Endothelial cell of umbilical vein (primary cell): Measurements from ENCODE around the gene MALRD1. TPM values are rescaled to one million over a fixed set of nuclear protein-coding genes. Genes with fewer than 3 reads are reported as not detected.

Experiments
- BruUV-seq: library from RNA; stranded (reverse); fragments of 400-500 nt; replicated peaks from 2 replicates; lab custom pipeline; 2021; lab: Mats Ljungman, UMichigan
- CTCF ChIA-PET: fragments of 300-600, 350-600 bp; sonication (Branson Sonifier 250); formaldehyde crosslinking; loops from one replicate; lab custom pipeline; 2021; ENCODE audit warnings: antibody characterized with exemption, inconsistent platforms; lab: Charles Lee
- POLR2A ChIA-PET: fragments of 300-600, 350-600 bp; sonication (Branson Sonifier 250); formaldehyde crosslinking; loops from one replicate; lab custom pipeline; 2021; ENCODE audit warnings: antibody characterized with exemption, inconsistent platforms; lab: Charles Lee
- DNase-seq: peaks from one replicate; pipeline ENCODE4 v3.0.0-alpha.2; 2011; ENCODE audit warnings: low read depth, low spot score
- FAIRE-seq: peaks from 2 replicates; lab custom pipeline; 2011; peaks lifted over from hg19 to GRCh38; lab: Jason Lieb, UNC
- H2AFZ ChIP-seq: 2 replicates; pipeline ENCODE4 v1.6.0; 2012; ENCODE audit warnings: low read depth, low read length, control low read depth, inconsistent platforms
- H3K27ac ChIP-seq: 2 replicates; pipeline ENCODE4 v1.5.1; 2011; ENCODE audit warnings: low read depth, mild to moderate bottlenecking, control low read depth, low read length, moderate library complexity; ENCODE audit not compliant: insufficient read depth
- H3K27me3 ChIP-seq, 2 experiments: 2 replicates each; pipeline versions ENCODE4 v1.6.0 to v1.6.1; 2011; ENCODE audit warnings: low read length in 2 of 2, mixed read lengths in 1 of 2; ENCODE audit not compliant: control insufficient read depth in 2 of 2, insufficient read depth in 2 of 2
- H3K36me3 ChIP-seq, 2 experiments: 2 replicates in 1 of 2; 3 replicates in 1 of 2; pipeline ENCODE4 v1.5.1; 2011; ENCODE audit warnings: low read length in 2 of 2, mild to moderate bottlenecking in 1 of 2, moderate library complexity in 1 of 2; ENCODE audit not compliant: control insufficient read depth in 2 of 2, insufficient read depth in 2 of 2; ENCODE audit errors: extremely low read depth in 1 of 2
- H3K4me1 ChIP-seq: 3 replicates; pipeline ENCODE4 v1.5.1; 2011; ENCODE audit warnings: mild to moderate bottlenecking, low read length; ENCODE audit not compliant: control insufficient read depth, insufficient read depth; ENCODE audit errors: extremely low read depth
- H3K4me2 ChIP-seq: 2 replicates; pipeline ENCODE4 v1.6.1; 2011; ENCODE audit warnings: low read length, control low read depth, mixed read lengths; ENCODE audit not compliant: insufficient read depth
- H3K4me3 ChIP-seq, 3 experiments: fragments of 200-600 bp in 1 of 3; sonication (generic), shearing (Covaris generic) in 1 of 3; replicated peaks in 1 of 3; 2 replicates each; pipeline ENCODE4 v1.5.1; 2011 to 2016; ENCODE audit warnings: control low read depth in 3 of 3, low read length in 3 of 3, mild to moderate bottlenecking in 2 of 3, inconsistent platforms in 1 of 3, low read depth in 1 of 3, moderate library complexity in 1 of 3; ENCODE audit not compliant: insufficient read depth in 1 of 3
- H3K79me2 ChIP-seq: 2 replicates; pipeline ENCODE4 v1.6.0; 2012; ENCODE audit warnings: low read length, inconsistent platforms; ENCODE audit not compliant: control insufficient read depth, insufficient read depth
- H3K9ac ChIP-seq: replicated peaks from 2 replicates; pipeline ENCODE3; 2011; ENCODE audit warnings: low read length, control low read depth; ENCODE audit not compliant: insufficient read depth; ENCODE audit errors: extremely low read depth
- H3K9me1 ChIP-seq: replicated peaks from 3 replicates; pipeline ENCODE4 v1.6.0; 2011; ENCODE audit warnings: mild to moderate bottlenecking, low read length; ENCODE audit not compliant: control insufficient read depth, insufficient read depth; ENCODE audit errors: extremely low read depth
- H3K9me3 ChIP-seq: replicated peaks from 2 replicates; pipeline ENCODE4 v1.5.1; 2012; ENCODE audit warnings: low read length, inconsistent platforms; ENCODE audit not compliant: control insufficient read depth, insufficient read depth
- H4K20me1 ChIP-seq: replicated peaks from 2 replicates; pipeline ENCODE3; 2011; ENCODE audit warnings: mild to moderate bottlenecking, low read length; ENCODE audit not compliant: control insufficient read depth, insufficient read depth; ENCODE audit errors: extremely low read depth
- CTCF ChIP-seq, 2 donors: IDR thresholded peaks; 1 replicate in 1 of 2; 2 replicates in 1 of 2; pipeline ENCODE4 v1.5.1; 2011; ENCODE audit warnings: low read length in 2 of 2, mild to moderate bottlenecking in 2 of 2, moderate library complexity in 2 of 2, control low read depth in 1 of 2, inconsistent platforms in 1 of 2, low read depth in 1 of 2; ENCODE audit not compliant: insufficient read depth in 1 of 2; ENCODE audit errors: extremely low read depth in 1 of 2
- EZH2 ChIP-seq: IDR thresholded peaks from 2 replicates; pipeline ENCODE4 v1.6.1; 2012; ENCODE audit warnings: borderline replicate concordance, low read depth, mild to moderate bottlenecking, moderate library complexity, low read length, inconsistent platforms; ENCODE audit not compliant: severe bottlenecking
- FOS ChIP-seq: IDR thresholded peaks from 2 replicates; pipeline ENCODE4 v1.6.1; 2011; ENCODE audit warnings: mild to moderate bottlenecking, low read length, moderate library complexity, borderline replicate concordance; ENCODE audit not compliant: insufficient read depth
- GATA2 ChIP-seq: IDR thresholded peaks from 2 replicates; pipeline ENCODE4 v1.7.0; 2011; ENCODE audit warnings: low read depth, mild to moderate bottlenecking, moderate library complexity, mixed read lengths, low read length; ENCODE audit not compliant: insufficient read length, insufficient read depth
- JUN ChIP-seq: IDR thresholded peaks from 2 replicates; pipeline ENCODE4 v1.6.1; 2011; ENCODE audit warnings: borderline replicate concordance, low read depth; ENCODE audit not compliant: insufficient read length, insufficient read depth
- MAX ChIP-seq: IDR thresholded peaks from 2 replicates; pipeline ENCODE4 v1.6.1; 2011; ENCODE audit not compliant: insufficient read depth, insufficient read length
- MYC ChIP-seq: IDR thresholded peaks from one replicate; pipeline ENCODE4 v1.6.1; 2011; ENCODE audit warnings: mild to moderate bottlenecking, low read depth, low read length
- POLR2A ChIP-seq: IDR thresholded peaks from 2 replicates; pipeline ENCODE4 v1.6.1; 2012; ENCODE audit warnings: low read depth, mild to moderate bottlenecking, control low read depth, low read length
- POLR2AphosphoS5 ChIP-seq: IDR thresholded peaks from 2 replicates; pipeline ENCODE4 v1.6.1; 2012; ENCODE audit warnings: low read depth, mild to moderate bottlenecking, control low read depth, low read length, moderate library complexity; ENCODE audit not compliant: insufficient read depth
- dilution Hi-C: fragments of 300-500 bp; cut with MboI; formaldehyde crosslinking; loops from one replicate; pipeline ENCODE4 v1.15.0; 2019; ENCODE audit warnings: low sequenced_read_pairs; ENCODE audit not compliant: extremely low pct_ligation_motif_present
- intact Hi-C: fragments of 100-400 bp; cut with micrococcal nuclease; formaldehyde crosslinking; loops from one replicate; pipeline ENCODE4 v1.10.0; 2022
- polyA plus RNA-seq, 4 experiments: library from polyadenylated mRNA; depleted of rRNA in 3 of 4; stranded (reverse) in 3 of 4; unstranded in 1 of 4; fragments of >200 nt; gene quantifications; 2 replicates each; pipeline versions ENCODE4 v1.2.1 to v1.2.3, GENCODE V29; 2011 to 2012; ENCODE audit warnings: missing spikeins in 1 of 4
- total RNA-seq: library from RNA; stranded (reverse); gene quantifications from 2 replicates; pipeline ENCODE4 v1.2.3, GENCODE V29; 2021

MALRD1 gene
- total and polyA plus RNA-seq, 2 donors (not counting 3 experiments of a cell fraction or from before 2014, with no cell fraction given) = not detected

GRCh38 chr10:19531324-19531723 lies 482.7 kb downstream of the MALRD1 start:
- intact Hi-C loops = no loop called here
- Histone ChIP-seq H3K4me2 (no peak overlapping the region), H3K4me3 (no peak overlapping the region), H3K9me3 (peaks cover 2% of the 10 kb centered on the region), H4K20me1 (no peaks in the 10 kb centered on the region), H3K4me1 (no peaks in the 10 kb centered on the region), H3K9me1 (no peaks in the 10 kb centered on the region), H2AFZ (no peak overlapping the region), H3K79me2 (no peaks in the 10 kb centered on the region), H3K9ac (no peak overlapping the region), H3K27me3 (no peaks in the 10 kb centered on the region), H3K27ac (no peak overlapping the region), H3K36me3 (no peaks in the 10 kb centered on the region)
- FAIRE-seq (no peak), DNase-seq (no peak)
- ChIA-PET CTCF (no interaction called here), POLR2A (no interaction called here)
- dilution Hi-C loops = no loop called here
- BruUV-seq = no TSS peak
- TF ChIP-seq EZH2 (no peak), GATA2 (no peak), POLR2AphosphoS5 (no peak), FOS (no peak), MYC (no peak), POLR2A (no peak), MAX (no peak), CTCF (IDR thresholded peaks at IDR 0.05; ENCODE audit: extremely low read depth in 1 of 2, insufficient read depth in 1 of 2, low read depth in 1 of 2, low read length in 2 of 2) (no peak), JUN (no peak)
